ENCODE data around the gene E4F1. TPM values are rescaled to one million over a fixed set of nuclear protein-coding genes. Genes with fewer than 3 reads are reported as not detected.

E4F1 gene
- total and polyA plus RNA-seq, 2 of the 13 experiments (the other 11 are each of a cell fraction or from before 2014, with no cell fraction given) = 13.8 to 19.5 TPM

GRCh38 chr16:2196981-2197511 lies 26.3 kb upstream of the E4F1 start:
- H4K20me1 ChIP-seq (ENCODE audit: insufficient read depth, low read length) = no peaks in the 10 kb centered on the region
- POLR2A ChIA-PET = interaction anchor here (1.8 kb wide), 1 partner anchor 54 kb away, joined by 5 read pairs; the partner anchor contains the start of gene ECI1
- H3K4me3 ChIP-seq (replicated peaks in 1 of 3; ENCODE audit: insufficient read depth in 1 of 3, low read depth in 2 of 3, low read length in 3 of 3) = peak overlapping the region in 2 of 3 experiments; percentile 17 to 55; a peak in 2 of 6 replicates
- intact Hi-C loops (cut with micrococcal nuclease; ENCODE audit: unreplicated experiment) (loop anchor here (5.0 kb wide), 2 partner anchors 35 to 55 kb away; partner anchors contain the start of gene ECI1), in situ Hi-C loops (cut with HindIII; ENCODE audit: extremely low pct_ligation_motif_present, low pct_unique_long_range_greater_than_20kb) (no loop called here)
- H3K4me1 ChIP-seq (ENCODE audit: insufficient read depth, low read length) = peaks cover 48% of the 10 kb centered on the region
- ATAC-seq = no peak
- H3K4me2 ChIP-seq (ENCODE audit: low read depth, low read length) = peak overlapping the region; percentile 49
- no peaks in the 10 kb centered on the region for H3K79me2 ChIP-seq (ENCODE audit: insufficient read depth, low read length)
- 0 out of 2 replicates have a peak overlapping the region, but pooled peaks have one; percentile 15 for H3K9ac ChIP-seq (ENCODE audit: insufficient read depth, low read depth, low read length)
- WGBS (ENCODE audit: low lambda C conversion rate) = 70% methylated on average over 11 of the region's 32 CpGs
- no peaks in the 10 kb centered on the region for H3K9me3 ChIP-seq (ENCODE audit: low read length)
- no peak for FAIRE-seq
- no peak for DNase-seq (ENCODE audit: low spot score)
- CTCF ChIA-PET (ENCODE audit: low intra/inter-chr PET ratio, low total read pairs) = no interaction called here
- H3K27me3 ChIP-seq (ENCODE audit: control insufficient read depth in 1 of 2, insufficient read depth in 2 of 2, low read length in 2 of 2) = peaks cover 2 to 39% of the 10 kb centered on the region in 2 experiments; a peak in 3 of 5 replicates
- H3K36me3 ChIP-seq (replicated peaks in 1 of 2; ENCODE audit: control insufficient read depth in 1 of 2, insufficient read depth in 2 of 2, low read length in 2 of 2) = no peaks in the 10 kb centered on the region
- BruUV-seq (replicated peaks) = no TSS peak
- H3K27ac ChIP-seq (ENCODE audit: extremely low read length, insufficient read depth, low read length) = no peak overlapping the region
- H2AFZ ChIP-seq (ENCODE audit: low read length) = no peak overlapping the region
- TF ChIP-seq HNRNPH1 (optimal IDR thresholded peaks at IDR 0.05; ENCODE audit: low read depth, low read length) (no peak), ATAD3A (CRISPR knock-in tag; IDR thresholded peaks at IDR 0.05) (no peak), ZNF121 (CRISPR knock-in tag; IDR thresholded peaks at IDR 0.05) (no peak), TBL1XR1 (IDR thresholded peaks at IDR 0.05; ENCODE audit: borderline replicate concordance, low read length, partially characterized antibody) (no peak), REPIN1 (CRISPR knock-in tag; IDR thresholded peaks at IDR 0.05; ENCODE audit: borderline replicate concordance, low read depth) (no peak), GMEB1 (CRISPR knock-in tag; IDR thresholded peaks at IDR 0.05; ENCODE audit: borderline replicate concordance) (no peak), CCAR2 (optimal IDR thresholded peaks at IDR 0.05; ENCODE audit: low read depth, low read length) (no peak), ZBTB43 (CRISPR knock-in tag; conservative IDR thresholded peaks at IDR 0.05) (no peak), MLLT10 (CRISPR knock-in tag; IDR thresholded peaks at IDR 0.05) (no peak), ATF3 (CRISPR knock-in tag; IDR thresholded peaks at IDR 0.05) (no peak)
- TF ChIP-seq, protein P1, sequence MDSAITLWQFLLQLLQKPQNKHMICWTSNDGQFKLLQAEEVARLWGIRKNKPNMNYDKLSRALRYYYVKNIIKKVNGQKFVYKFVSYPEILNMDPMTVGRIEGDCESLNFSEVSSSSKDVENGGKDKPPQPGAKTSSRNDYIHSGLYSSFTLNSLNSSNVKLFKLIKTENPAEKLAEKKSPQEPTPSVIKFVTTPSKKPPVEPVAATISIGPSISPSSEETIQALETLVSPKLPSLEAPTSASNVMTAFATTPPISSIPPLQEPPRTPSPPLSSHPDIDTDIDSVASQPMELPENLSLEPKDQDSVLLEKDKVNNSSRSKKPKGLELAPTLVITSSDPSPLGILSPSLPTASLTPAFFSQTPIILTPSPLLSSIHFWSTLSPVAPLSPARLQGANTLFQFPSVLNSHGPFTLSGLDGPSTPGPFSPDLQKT (CRISPR knock-in tag; IDR thresholded peaks at IDR 0.05; ENCODE audit: borderline replicate concordance) = no peak
- TF ChIP-seq, protein P2, sequence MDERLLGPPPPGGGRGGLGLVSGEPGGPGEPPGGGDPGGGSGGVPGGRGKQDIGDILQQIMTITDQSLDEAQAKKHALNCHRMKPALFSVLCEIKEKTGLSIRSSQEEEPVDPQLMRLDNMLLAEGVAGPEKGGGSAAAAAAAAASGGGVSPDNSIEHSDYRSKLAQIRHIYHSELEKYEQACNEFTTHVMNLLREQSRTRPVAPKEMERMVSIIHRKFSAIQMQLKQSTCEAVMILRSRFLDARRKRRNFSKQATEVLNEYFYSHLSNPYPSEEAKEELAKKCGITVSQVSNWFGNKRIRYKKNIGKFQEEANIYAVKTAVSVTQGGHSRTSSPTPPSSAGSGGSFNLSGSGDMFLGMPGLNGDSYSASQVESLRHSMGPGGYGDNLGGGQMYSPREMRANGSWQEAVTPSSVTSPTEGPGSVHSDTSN (CRISPR knock-in tag; IDR thresholded peaks at IDR 0.05) = no peak
- TF ChIP-seq, protein P3, sequence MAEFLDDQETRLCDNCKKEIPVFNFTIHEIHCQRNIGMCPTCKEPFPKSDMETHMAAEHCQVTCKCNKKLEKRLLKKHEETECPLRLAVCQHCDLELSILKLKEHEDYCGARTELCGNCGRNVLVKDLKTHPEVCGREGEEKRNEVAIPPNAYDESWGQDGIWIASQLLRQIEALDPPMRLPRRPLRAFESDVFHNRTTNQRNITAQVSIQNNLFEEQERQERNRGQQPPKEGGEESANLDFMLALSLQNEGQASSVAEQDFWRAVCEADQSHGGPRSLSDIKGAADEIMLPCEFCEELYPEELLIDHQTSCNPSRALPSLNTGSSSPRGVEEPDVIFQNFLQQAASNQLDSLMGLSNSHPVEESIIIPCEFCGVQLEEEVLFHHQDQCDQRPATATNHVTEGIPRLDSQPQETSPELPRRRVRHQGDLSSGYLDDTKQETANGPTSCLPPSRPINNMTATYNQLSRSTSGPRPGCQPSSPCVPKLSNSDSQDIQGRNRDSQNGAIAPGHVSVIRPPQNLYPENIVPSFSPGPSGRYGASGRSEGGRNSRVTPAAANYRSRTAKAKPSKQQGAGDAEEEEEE (CRISPR knock-in tag; IDR thresholded peaks at IDR 0.05; ENCODE audit: borderline replicate concordance) = no peak
- TF ChIP-seq, protein P4, sequence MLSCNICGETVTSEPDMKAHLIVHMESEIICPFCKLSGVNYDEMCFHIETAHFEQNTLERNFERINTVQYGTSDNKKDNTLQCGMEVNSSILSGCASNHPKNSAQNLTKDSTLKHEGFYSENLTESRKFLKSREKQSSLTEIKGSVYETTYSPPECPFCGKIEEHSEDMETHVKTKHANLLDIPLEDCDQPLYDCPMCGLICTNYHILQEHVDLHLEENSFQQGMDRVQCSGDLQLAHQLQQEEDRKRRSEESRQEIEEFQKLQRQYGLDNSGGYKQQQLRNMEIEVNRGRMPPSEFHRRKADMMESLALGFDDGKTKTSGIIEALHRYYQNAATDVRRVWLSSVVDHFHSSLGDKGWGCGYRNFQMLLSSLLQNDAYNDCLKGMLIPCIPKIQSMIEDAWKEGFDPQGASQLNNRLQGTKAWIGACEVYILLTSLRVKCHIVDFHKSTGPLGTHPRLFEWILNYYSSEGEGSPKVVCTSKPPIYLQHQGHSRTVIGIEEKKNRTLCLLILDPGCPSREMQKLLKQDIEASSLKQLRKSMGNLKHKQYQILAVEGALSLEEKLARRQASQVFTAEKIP (CRISPR knock-in tag; IDR thresholded peaks at IDR 0.05; ENCODE audit: borderline replicate concordance) = no peak
